Astrocyte (in vitro differentiated cells and primary cell): ENCODE measurements around the gene DCC. TPM values are rescaled to one million over a fixed set of nuclear protein-coding genes. Genes with fewer than 3 reads are reported as not detected.

Source experiments
- DNase-seq: peaks from one replicate; pipeline ENCODE4 v3.0.0-alpha.2; 2010; ENCODE audit warnings: low read depth
- FAIRE-seq: peaks from 2 replicates; lab custom pipeline; 2011; peaks lifted over from hg19 to GRCh38; lab: Jason Lieb, UNC
- H2AFZ ChIP-seq: 2 replicates; pipeline ENCODE4 v1.6.0; 2012; ENCODE audit warnings: low read depth, low read length, inconsistent platforms
- H3K27ac ChIP-seq: 2 replicates; pipeline ENCODE4 v1.5.1; 2011; ENCODE audit warnings: low read depth, low read length, inconsistent platforms
- H3K27me3 ChIP-seq: 2 replicates; pipeline ENCODE4 v1.6.0; 2011; ENCODE audit warnings: low read length, inconsistent platforms; ENCODE audit not compliant: insufficient read depth
- H3K36me3 ChIP-seq: 2 replicates; pipeline ENCODE4 v1.5.1; 2011; ENCODE audit warnings: low read length, inconsistent platforms; ENCODE audit not compliant: insufficient read depth
- H3K4me1 ChIP-seq: 2 replicates; pipeline ENCODE4 v1.5.1; 2011; ENCODE audit warnings: low read length, inconsistent platforms; ENCODE audit not compliant: insufficient read depth
- H3K4me2 ChIP-seq: 2 replicates; pipeline ENCODE4 v1.6.0; 2012; ENCODE audit warnings: low read length, inconsistent platforms
- H3K4me3 ChIP-seq: 2 replicates; pipeline ENCODE4 v1.5.1; 2011; ENCODE audit warnings: low read depth, mild to moderate bottlenecking, low read length, inconsistent platforms; ENCODE audit not compliant: insufficient read depth
- H3K79me2 ChIP-seq: 2 replicates; pipeline ENCODE4 v1.6.0; 2012; ENCODE audit warnings: mild to moderate bottlenecking, low read length, inconsistent platforms; ENCODE audit not compliant: insufficient read depth
- H3K9ac ChIP-seq: 2 replicates; pipeline ENCODE4 v1.6.0; 2012; ENCODE audit warnings: mild to moderate bottlenecking, low read length, inconsistent platforms
- H3K9me3 ChIP-seq: 2 replicates; pipeline ENCODE4 v1.5.1; 2012; ENCODE audit warnings: low read depth, mild to moderate bottlenecking, low read length, inconsistent platforms; ENCODE audit not compliant: insufficient read depth
- H4K20me1 ChIP-seq: 2 replicates; pipeline ENCODE4 v1.6.0; 2012; ENCODE audit warnings: low read length, inconsistent platforms; ENCODE audit not compliant: insufficient read depth
- H3K27ac Mint-ChIP-seq: one replicate; pipeline ENCODE4 v1.8.0; 2021; ENCODE audit warnings: mild to moderate bottlenecking, mixed read lengths; ENCODE audit not compliant: unreplicated experiment
- H3K27me3 Mint-ChIP-seq: one replicate; pipeline ENCODE4 v1.8.0; 2021; ENCODE audit warnings: low read depth, mixed read lengths; ENCODE audit not compliant: unreplicated experiment
- H3K36me3 Mint-ChIP-seq: one replicate; pipeline ENCODE4 v1.8.0; 2021; ENCODE audit warnings: low read depth, mixed read lengths; ENCODE audit not compliant: unreplicated experiment
- H3K4me1 Mint-ChIP-seq: one replicate; pipeline ENCODE4 v1.8.0; 2021; ENCODE audit warnings: low read depth, mixed read lengths; ENCODE audit not compliant: unreplicated experiment
- H3K4me3 Mint-ChIP-seq: one replicate; pipeline ENCODE4 v1.8.0; 2021; ENCODE audit warnings: mild to moderate bottlenecking, moderate library complexity, mixed read lengths; ENCODE audit not compliant: unreplicated experiment
- H3K9me3 Mint-ChIP-seq: one replicate; pipeline ENCODE4 v1.8.0; 2021; ENCODE audit warnings: mild to moderate bottlenecking, mixed read lengths; ENCODE audit not compliant: unreplicated experiment
- CTCF ChIP-seq: IDR thresholded peaks from 2 replicates; pipeline ENCODE4 v1.5.1; 2011; ENCODE audit warnings: low read depth, mild to moderate bottlenecking, inconsistent platforms, low read length, moderate library complexity; ENCODE audit not compliant: insufficient read depth
- EZH2 ChIP-seq: IDR thresholded peaks from 2 replicates; pipeline ENCODE4 v1.6.1; 2012; ENCODE audit warnings: mild to moderate bottlenecking, low read length, inconsistent platforms; ENCODE audit not compliant: insufficient read depth
- total RNA-seq: library from RNA; stranded (reverse); gene quantifications from 2 replicates; pipeline ENCODE4 v1.2.1, GENCODE V29; 2021

The DCC gene
- total RNA-seq, 1 donor from 2014 or later = 2.6 TPM

GRCh38 chr18:52844323-52844722 lies 504.3 kb downstream of the DCC start:
- no peaks in the 10 kb centered on the region for H3K27me3 Mint-ChIP-seq
- Histone ChIP-seq H3K4me3 (no peak overlapping the region), H4K20me1 (no peaks in the 10 kb centered on the region), H3K36me3 (no peaks in the 10 kb centered on the region), H3K4me1 (no peaks in the 10 kb centered on the region), H3K9ac (no peak overlapping the region), H3K27me3 (no peaks in the 10 kb centered on the region), H3K9me3 (no peaks in the 10 kb centered on the region), H3K4me2 (no peak overlapping the region), H2AFZ (no peak overlapping the region), H3K27ac (no peak overlapping the region), H3K79me2 (no peaks in the 10 kb centered on the region)
- TF ChIP-seq EZH2 = no peak
- no peak for TF ChIP-seq CTCF
- DNase-seq = no peak
- FAIRE-seq = no peak
- H3K4me1 Mint-ChIP-seq = no peaks in the 10 kb centered on the region
- no peak overlapping the region for H3K27ac Mint-ChIP-seq
- H3K4me3 Mint-ChIP-seq = no peak overlapping the region
- no peaks in the 10 kb centered on the region for H3K36me3 Mint-ChIP-seq
- no peaks in the 10 kb centered on the region for H3K9me3 Mint-ChIP-seq

- Mint-ChIP-seq H3K27me3 (no peaks in the 10 kb centered on the region), H3K27ac (no peak overlapping the region), H3K4me1 (no peaks in the 10 kb centered on the region), H3K36me3 (no peaks in the 10 kb centered on the region), H3K4me3 (no peak overlapping the region), H3K9me3 (no peaks in the 10 kb centered on the region)
- Histone ChIP-seq H3K4me1 (no peaks in the 10 kb centered on the region), H3K9me3 (no peaks in the 10 kb centered on the region), H3K79me2 (no peaks in the 10 kb centered on the region), H3K9ac (no peak overlapping the region), H3K4me2 (no peak overlapping the region), H4K20me1 (no peaks in the 10 kb centered on the region), H3K27ac (no peak overlapping the region), H3K4me3 (no peak overlapping the region), H3K36me3 (no peaks in the 10 kb centered on the region), H2AFZ (no peak overlapping the region), H3K27me3 (no peaks in the 10 kb centered on the region)
- DNase-seq = no peak
- TF ChIP-seq CTCF = no peak
- no peak for TF ChIP-seq EZH2
- FAIRE-seq = no peak
Observed at GRCh38 chr18:52845036-52845435, 505.0 kb downstream of the DCC start.

GRCh38 chr18:52850031-52850560 lies 510.1 kb downstream of the DCC start:
- FAIRE-seq = no peak
- H3K9ac ChIP-seq = no peak overlapping the region
- no peak overlapping the region for H3K4me2 ChIP-seq
- no peaks in the 10 kb centered on the region for H3K4me1 Mint-ChIP-seq
- H4K20me1 ChIP-seq = no peaks in the 10 kb centered on the region
- no peak for TF ChIP-seq EZH2
- TF ChIP-seq CTCF = no peak
- H3K4me1 ChIP-seq = no peaks in the 10 kb centered on the region
- no peak overlapping the region for H3K4me3 ChIP-seq
- H3K9me3 ChIP-seq = no peaks in the 10 kb centered on the region
- no peak overlapping the region for H3K4me3 Mint-ChIP-seq
- H3K27ac Mint-ChIP-seq = no peak overlapping the region
- DNase-seq = no peak
- no peaks in the 10 kb centered on the region for H3K27me3 ChIP-seq
- no peaks in the 10 kb centered on the region for H3K9me3 Mint-ChIP-seq
- H3K36me3 Mint-ChIP-seq = no peaks in the 10 kb centered on the region
- H2AFZ ChIP-seq = no peak overlapping the region
- H3K27ac ChIP-seq = no peak overlapping the region
- no peaks in the 10 kb centered on the region for H3K36me3 ChIP-seq
- no peaks in the 10 kb centered on the region for H3K79me2 ChIP-seq
- H3K27me3 Mint-ChIP-seq = peaks cover 7% of the 10 kb centered on the region
